GM23248 (cell line): ENCODE data around the gene MCU. TPM values are rescaled to one million over a fixed set of nuclear protein-coding genes. Genes with fewer than 3 reads are reported as not detected.

ENCODE experiments used
- DNase-seq: peaks from one replicate; pipeline ENCODE4 v3.0.0-alpha.2; 2015
- H2AFZ ChIP-seq: fragments of 200-600 bp; sonication (generic); 2 replicates; pipeline ENCODE4 v1.6.1; 2016; ENCODE audit warnings: antibody characterized with exemption
- H3F3A ChIP-seq: fragments of 200-600 bp; sonication (generic); 2 replicates; pipeline ENCODE4 v1.6.1; 2016; ENCODE audit warnings: mild to moderate bottlenecking, antibody characterized with exemption, mixed run types; ENCODE audit not compliant: insufficient read depth
- H3K27ac ChIP-seq: fragments of 200-600 bp; sonication (generic); 2 replicates; pipeline ENCODE4 v1.5.1; 2016; ENCODE audit warnings: mild to moderate bottlenecking
- H3K27me3 ChIP-seq: fragments of 200-600 bp; sonication (generic); replicated peaks from 2 replicates; pipeline ENCODE4 v1.6.1; 2016; ENCODE audit warnings: mild to moderate bottlenecking; ENCODE audit not compliant: insufficient read depth
- H3K36me3 ChIP-seq: fragments of 200-600 bp; sonication (generic); 2 replicates; pipeline ENCODE4 v1.6.1; 2016; ENCODE audit warnings: low read depth, mild to moderate bottlenecking
- H3K4me1 ChIP-seq: fragments of 200-600 bp; sonication (generic); 2 replicates; pipeline ENCODE4 v1.6.1; 2016; ENCODE audit warnings: mild to moderate bottlenecking; ENCODE audit not compliant: insufficient read depth
- H3K4me2 ChIP-seq: fragments of 200-600 bp; sonication (generic); one replicate; pipeline ENCODE4 v1.6.1; 2016; ENCODE audit warnings: mild to moderate bottlenecking; ENCODE audit not compliant: unreplicated experiment
- H3K4me3 ChIP-seq: fragments of 200-600 bp; sonication (generic); 2 replicates; pipeline ENCODE4 v1.5.1; 2016; ENCODE audit warnings: mild to moderate bottlenecking
- H3K79me2 ChIP-seq: fragments of 200-600 bp; sonication (generic); 2 replicates; pipeline ENCODE4 v1.6.1; 2016; ENCODE audit warnings: mild to moderate bottlenecking; ENCODE audit not compliant: insufficient read depth
- H3K9ac ChIP-seq: fragments of 200-600 bp; sonication (generic); 2 replicates; pipeline ENCODE4 v1.6.1; 2016; ENCODE audit warnings: mild to moderate bottlenecking
- H3K9me2 ChIP-seq: fragments of 200-600 bp; sonication (generic); 2 replicates; pipeline ENCODE4 v1.6.1; 2016; ENCODE audit warnings: mixed run types, mild to moderate bottlenecking, moderate library complexity; ENCODE audit not compliant: insufficient read depth
- H3K9me3 ChIP-seq: fragments of 200-600 bp; sonication (generic); one replicate; pipeline ENCODE4 v1.6.1; 2017; ENCODE audit warnings: low read depth
- H4K20me1 ChIP-seq: fragments of 200-600 bp; sonication (generic); 2 replicates; pipeline ENCODE4 v1.6.0; 2016; ENCODE audit not compliant: insufficient read depth
- EZH2 ChIP-seq: fragments of 200-600 bp; sonication (generic); IDR thresholded peaks from 2 replicates; pipeline ENCODE4 v1.6.1; 2018; ENCODE audit warnings: antibody characterized with exemption, mild to moderate bottlenecking; ENCODE audit not compliant: insufficient read depth, poor library complexity, severe bottlenecking
- EZH2phosphoT487 ChIP-seq: fragments of 200-600 bp; sonication (generic); IDR thresholded peaks from 2 replicates; pipeline ENCODE4 v1.6.1; 2018; ENCODE audit warnings: antibody characterized with exemption, moderate library complexity, mild to moderate bottlenecking, low read depth; ENCODE audit not compliant: insufficient read depth
- WGBS, 2 experiments: methylation state at CpG; one replicate each; pipeline ENCODE4 v1.1.6; 2015 to 2017; ENCODE audit warnings: low lambda C conversion rate in 2 of 2, low coverage in 1 of 2; ENCODE audit errors: missing lambda C conversion rate in 2 of 2; 5-methylcytosine and 5-hydroxymethylcytosine counted together
- in situ Hi-C: fragments of 300-500 bp; cut with MboI; formaldehyde crosslinking; loops from 2 replicates; pipeline ENCODE4 v1.15.0; 2020
- polyA plus RNA-seq: library from polyadenylated mRNA; unstranded; fragments of >200 nt; fragmentation: Nextera tagmentation; extraction: Ambion mirVana; gene quantifications from 2 replicates; pipeline ENCODE4 v1.2.1, GENCODE V29; 2016
- total RNA-seq: library from RNA; depleted of rRNA; stranded (reverse); fragments of >200 nt; shearing (Covaris generic); gene quantifications from 2 replicates; pipeline ENCODE4 v1.2.3, GENCODE V29; 2014

MCU gene
- total and polyA plus RNA-seq, 2 experiments from 2014 or later: 29.5 to 30.9 TPM

DNA sequence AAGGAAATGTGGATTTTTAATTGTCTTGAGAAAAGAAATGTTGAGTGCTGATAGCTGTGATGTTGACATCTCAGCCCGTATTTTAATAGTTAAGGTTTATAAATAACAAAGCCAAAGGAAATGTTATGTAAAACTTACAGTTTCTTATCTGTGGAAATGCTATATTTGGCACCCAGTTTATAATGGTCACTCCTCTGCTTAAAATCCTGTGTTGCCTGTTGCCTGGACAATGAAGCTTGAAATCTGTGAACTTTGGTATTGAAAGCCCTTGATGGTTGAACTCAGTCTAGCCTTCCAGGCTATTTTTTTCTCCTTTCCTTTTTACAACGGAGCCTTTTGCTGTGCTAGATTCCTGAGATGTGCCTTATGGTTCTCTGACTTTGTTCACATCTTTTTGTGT is 46.5 kb downstream of the MCU start:
- H3K4me2 ChIP-seq: no peak overlapping the region
- H3K4me1 ChIP-seq: peaks cover 13% of the 10 kb centered on the region; the same call in 1 of the 2 replicates
- in situ Hi-C loops: no loop called here
- no peaks in the 10 kb centered on the region for H3F3A ChIP-seq
- H3K4me3 ChIP-seq: no peak overlapping the region
- peaks cover 87% of the 10 kb centered on the region for H3K79me2 ChIP-seq
- no peaks in the 10 kb centered on the region for H3K9me3 ChIP-seq
- no peak overlapping the region for H3K27ac ChIP-seq
- H3K9ac ChIP-seq: no peak overlapping the region
- no peak overlapping the region for H2AFZ ChIP-seq
- H3K36me3 ChIP-seq: no peaks in the 10 kb centered on the region
- no peaks in the 10 kb centered on the region for H3K9me2 ChIP-seq
- no peak for DNase-seq
- no peaks in the 10 kb centered on the region for H4K20me1 ChIP-seq
- no peaks in the 10 kb centered on the region for H3K27me3 ChIP-seq
- WGBS, 2 experiments: 77 to 83% methylated on average over 2 of the region's 2 CpGs
- TF ChIP-seq EZH2phosphoT487 (no peak), EZH2 (no peak)

DNA sequence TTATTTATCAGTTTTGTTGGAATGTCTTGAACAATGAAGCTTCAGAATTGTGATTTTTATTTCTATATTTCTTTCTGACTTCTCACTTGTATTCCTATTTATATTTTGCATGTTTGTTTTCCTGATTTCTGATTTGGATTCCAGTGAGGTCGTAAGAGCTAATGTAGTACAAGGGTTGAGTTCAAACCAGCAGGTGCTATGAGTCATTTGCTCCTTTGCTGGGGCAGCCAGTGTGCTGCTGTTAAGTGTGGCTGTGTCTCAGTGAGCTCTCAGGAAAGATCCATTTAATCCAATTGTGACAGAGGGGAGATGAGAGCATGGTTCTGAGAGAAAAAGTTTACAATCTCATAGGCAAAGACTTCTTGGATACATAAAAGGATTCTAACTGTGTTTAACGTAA is 48.6 kb downstream of the MCU start:
- no peak overlapping the region for H3K4me3 ChIP-seq
- H3K9ac ChIP-seq: no peak overlapping the region
- peaks cover 13% of the 10 kb centered on the region; the same call in 1 of the 2 replicates for H3K4me1 ChIP-seq
- H2AFZ ChIP-seq: no peak overlapping the region
- H3K36me3 ChIP-seq: no peaks in the 10 kb centered on the region
- H3K27ac ChIP-seq: no peak overlapping the region
- no peaks in the 10 kb centered on the region for H3K9me3 ChIP-seq
- 64 to 74% methylated on average over 2 of the region's 2 CpGs for WGBS, 2 experiments
- H3K79me2 ChIP-seq: peaks cover 86% of the 10 kb centered on the region
- H3K27me3 ChIP-seq: no peaks in the 10 kb centered on the region
- H3F3A ChIP-seq: no peaks in the 10 kb centered on the region
- peak; percentile 45 for DNase-seq
- no peaks in the 10 kb centered on the region for H3K9me2 ChIP-seq
- TF ChIP-seq EZH2: no peak
- TF ChIP-seq EZH2phosphoT487: no peak
- H4K20me1 ChIP-seq: no peaks in the 10 kb centered on the region
- in situ Hi-C loops: no loop called here
- H3K4me2 ChIP-seq: no peak overlapping the region

DNA sequence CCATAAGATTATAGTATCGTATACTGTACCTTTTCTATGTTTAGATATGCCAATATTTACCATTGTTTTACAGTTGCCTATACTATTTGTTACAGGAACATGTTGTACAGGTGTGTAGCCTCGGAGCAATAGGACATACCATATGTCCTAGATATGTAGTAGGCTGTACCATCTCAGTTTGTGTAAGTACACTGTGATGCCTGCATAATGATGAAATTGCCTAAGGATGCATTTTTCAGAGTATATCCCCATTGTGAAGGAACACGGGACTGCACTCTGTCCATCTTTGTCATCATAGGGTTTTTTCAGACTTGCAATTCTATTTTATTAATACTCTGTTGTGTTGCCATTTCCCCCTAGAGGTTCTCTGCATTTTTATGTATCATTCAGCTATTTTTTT is 50.1 kb downstream of the MCU start:
- no peaks in the 10 kb centered on the region for H3K36me3 ChIP-seq
- H4K20me1 ChIP-seq: no peaks in the 10 kb centered on the region
- in situ Hi-C loops: no loop called here
- no peak overlapping the region for H3K27ac ChIP-seq
- H3K4me1 ChIP-seq: peaks cover 9% of the 10 kb centered on the region; the same call in 1 of the 2 replicates
- no peak overlapping the region for H3K4me3 ChIP-seq
- H3K9me3 ChIP-seq: no peaks in the 10 kb centered on the region
- TF ChIP-seq EZH2phosphoT487: no peak
- no peak for TF ChIP-seq EZH2
- no peak overlapping the region for H3K4me2 ChIP-seq
- H3K9me2 ChIP-seq: no peaks in the 10 kb centered on the region
- DNase-seq: no peak
- H3K27me3 ChIP-seq: no peaks in the 10 kb centered on the region
- H2AFZ ChIP-seq: no peak overlapping the region
- 96 to 97% methylated on average over 3 of the region's 3 CpGs for WGBS, 2 experiments
- peaks cover 83% of the 10 kb centered on the region for H3K79me2 ChIP-seq
- H3F3A ChIP-seq: no peaks in the 10 kb centered on the region
- H3K9ac ChIP-seq: no peak overlapping the region

DNA sequence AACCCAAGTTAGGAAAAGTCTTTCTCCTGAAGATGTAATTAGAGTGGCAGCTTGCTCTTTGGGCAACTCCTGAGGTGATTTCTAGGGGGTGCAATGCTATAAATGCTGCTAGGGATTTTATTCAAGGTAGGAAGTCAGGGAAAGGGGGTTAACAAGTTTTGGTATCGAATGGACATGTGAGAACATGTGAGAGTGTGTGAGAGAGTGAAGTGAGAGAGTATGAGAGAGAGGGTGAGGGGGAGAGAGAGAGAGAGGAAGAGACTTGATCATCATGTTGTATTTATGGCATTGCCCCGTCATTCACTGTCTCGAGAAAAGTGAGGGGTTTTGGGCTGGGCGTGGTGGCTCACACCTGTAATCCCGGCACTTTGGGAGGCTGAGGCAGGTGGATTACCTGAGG is 50.9 kb downstream of the MCU start:
- no peak overlapping the region for H3K27ac ChIP-seq
- H3K9me2 ChIP-seq: no peaks in the 10 kb centered on the region
- in situ Hi-C loops: no loop called here
- DNase-seq: no peak
- H3F3A ChIP-seq: no peaks in the 10 kb centered on the region
- no peak overlapping the region for H2AFZ ChIP-seq
- H3K4me2 ChIP-seq: no peak overlapping the region
- no peak overlapping the region for H3K4me3 ChIP-seq
- peaks cover 8% of the 10 kb centered on the region; the same call in 1 of the 2 replicates for H3K4me1 ChIP-seq
- no peaks in the 10 kb centered on the region for H3K9me3 ChIP-seq
- no peaks in the 10 kb centered on the region for H3K27me3 ChIP-seq
- no peaks in the 10 kb centered on the region for H4K20me1 ChIP-seq
- 93 to 94% methylated on average over 5 of the region's 5 CpGs for WGBS, 2 experiments
- H3K9ac ChIP-seq: no peak overlapping the region
- no peak for TF ChIP-seq EZH2phosphoT487
- no peak for TF ChIP-seq EZH2
- H3K36me3 ChIP-seq: no peaks in the 10 kb centered on the region
- H3K79me2 ChIP-seq: peaks cover 82% of the 10 kb centered on the region

DNA sequence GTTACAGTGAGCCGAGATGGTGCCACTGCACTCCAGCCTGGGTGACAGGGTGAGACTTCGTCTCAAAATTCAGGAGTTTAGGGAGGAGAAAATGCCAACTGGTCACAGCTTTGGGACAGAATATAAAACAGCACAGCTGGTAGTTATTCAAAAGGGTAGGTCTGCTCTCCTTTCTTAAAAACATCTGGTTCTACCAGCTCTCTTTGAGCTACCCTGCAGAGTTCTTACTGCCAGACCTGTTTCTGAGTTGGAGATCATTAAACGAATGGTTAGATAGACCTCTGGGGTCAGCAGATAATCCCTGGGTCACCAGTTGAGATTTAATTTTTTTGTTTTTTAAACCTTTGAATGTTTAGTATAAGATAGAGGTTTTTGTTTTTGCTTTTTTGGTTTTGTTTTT is 52.6 kb downstream of the MCU start:
- Histone ChIP-seq H3K9ac (no peak overlapping the region), H3K36me3 (no peaks in the 10 kb centered on the region), H3K79me2 (peaks cover 82% of the 10 kb centered on the region), H3K27ac (no peak overlapping the region), H2AFZ (no peak overlapping the region), H3K4me1 (peaks cover 8% of the 10 kb centered on the region; the same call in 1 of the 2 replicates), H3K9me2 (no peaks in the 10 kb centered on the region), H3K4me3 (no peak overlapping the region), H3K4me2 (no peak overlapping the region), H3K9me3 (no peaks in the 10 kb centered on the region), H3K27me3 (no peaks in the 10 kb centered on the region), H4K20me1 (no peaks in the 10 kb centered on the region), H3F3A (no peaks in the 10 kb centered on the region)
- no peak for DNase-seq
- 47 to 54% methylated on average over 3 of the region's 3 CpGs for WGBS, 2 experiments
- TF ChIP-seq EZH2 (no peak), EZH2phosphoT487 (no peak)
- in situ Hi-C loops: no loop called here
